Mammary epithelial cell (primary cell): ENCODE results near the gene PPP1R14B.

Experiments used
- EZH2 ChIP-seq: IDR thresholded peaks from 2 replicates; pipeline ENCODE4 v1.6.1; 2012; ENCODE audit warnings: low read length, inconsistent platforms, borderline replicate concordance
- TF ChIP-seq, protein P1 (sequence below), 2 donors: IDR thresholded peaks in 1 of 2; conservative IDR thresholded peaks in 1 of 2; 2 replicates each; pipeline ENCODE4 v1.5.1; 2011 to 2012; ENCODE audit warnings: inconsistent platforms in 2 of 2, low read length in 2 of 2, mild to moderate bottlenecking in 2 of 2, control low read depth in 1 of 2, low read depth in 1 of 2; ENCODE audit not compliant: insufficient read depth in 1 of 2; ENCODE audit errors: extremely low read depth in 1 of 2

DNA sequence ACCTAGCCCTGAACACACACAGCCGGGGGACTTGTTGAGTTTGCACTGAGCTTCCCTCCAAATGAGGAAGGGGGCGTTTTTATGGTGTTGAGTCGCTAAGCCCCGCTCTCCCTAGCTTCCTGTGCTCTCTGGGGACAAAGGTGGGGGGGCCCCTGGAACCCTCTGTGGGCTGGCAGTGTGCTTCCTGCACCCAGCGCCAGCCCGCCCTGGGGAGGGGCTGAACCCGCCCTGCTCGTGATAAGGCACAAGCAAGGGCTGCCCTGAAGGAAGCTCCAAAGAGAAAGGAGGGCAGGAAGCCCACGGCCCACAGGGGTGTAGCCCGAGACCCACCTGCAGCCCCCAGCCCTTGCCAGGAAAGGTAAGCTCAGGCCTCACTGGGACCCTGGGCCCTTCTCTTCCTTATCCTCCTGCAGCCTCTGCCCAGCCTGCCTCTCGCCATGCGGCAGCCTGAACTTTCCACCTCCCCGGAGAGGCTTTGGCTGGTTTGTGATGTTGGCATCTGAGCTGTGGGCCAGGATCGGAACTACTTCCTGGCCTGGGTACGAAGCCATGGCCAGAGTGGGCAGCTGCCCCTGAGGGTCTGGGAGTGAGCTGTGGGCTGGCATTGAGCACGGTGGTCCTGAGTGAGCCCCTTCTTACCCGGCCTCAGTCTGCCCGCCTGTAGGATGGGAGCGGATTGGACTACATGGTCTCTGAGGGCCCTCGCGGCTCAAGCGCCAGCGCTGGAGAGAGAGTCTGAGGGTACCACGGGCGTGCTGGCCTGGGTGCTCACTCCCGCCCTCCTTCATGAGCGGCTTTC lies 40.1 kb downstream of the PPP1R14B start, which contains the start of gene FERMT3:
- TF ChIP-seq, protein P1, sequence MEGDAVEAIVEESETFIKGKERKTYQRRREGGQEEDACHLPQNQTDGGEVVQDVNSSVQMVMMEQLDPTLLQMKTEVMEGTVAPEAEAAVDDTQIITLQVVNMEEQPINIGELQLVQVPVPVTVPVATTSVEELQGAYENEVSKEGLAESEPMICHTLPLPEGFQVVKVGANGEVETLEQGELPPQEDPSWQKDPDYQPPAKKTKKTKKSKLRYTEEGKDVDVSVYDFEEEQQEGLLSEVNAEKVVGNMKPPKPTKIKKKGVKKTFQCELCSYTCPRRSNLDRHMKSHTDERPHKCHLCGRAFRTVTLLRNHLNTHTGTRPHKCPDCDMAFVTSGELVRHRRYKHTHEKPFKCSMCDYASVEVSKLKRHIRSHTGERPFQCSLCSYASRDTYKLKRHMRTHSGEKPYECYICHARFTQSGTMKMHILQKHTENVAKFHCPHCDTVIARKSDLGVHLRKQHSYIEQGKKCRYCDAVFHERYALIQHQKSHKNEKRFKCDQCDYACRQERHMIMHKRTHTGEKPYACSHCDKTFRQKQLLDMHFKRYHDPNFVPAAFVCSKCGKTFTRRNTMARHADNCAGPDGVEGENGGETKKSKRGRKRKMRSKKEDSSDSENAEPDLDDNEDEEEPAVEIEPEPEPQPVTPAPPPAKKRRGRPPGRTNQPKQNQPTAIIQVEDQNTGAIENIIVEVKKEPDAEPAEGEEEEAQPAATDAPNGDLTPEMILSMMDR (conservative IDR thresholded peaks at IDR 0.05 in 1 of 2, IDR thresholded peaks at IDR 0.05 in 1 of 2; ENCODE audit: extremely low read depth in 1 of 2, insufficient read depth in 1 of 2, low read depth in 1 of 2, low read length in 2 of 2): no peak
- TF ChIP-seq EZH2: no peak
